Occipital lobe (tissue), 2 donors: ENCODE results near the gene PSMB2. TPM values are rescaled to one million over a fixed set of nuclear protein-coding genes. Genes with fewer than 3 reads are reported as not detected.

Source experiments
- DNase-seq: peaks from one replicate; lab custom pipeline; 2025; lab: John Stamatoyannopoulos, UW
- total RNA-seq: library from RNA; depleted of rRNA; stranded (reverse); fragments of >200 nt; gene quantifications from one replicate; pipeline ENCODE4 v1.2.3, GENCODE V29; 2014

The PSMB2 gene
- total RNA-seq, 1 donor from 2014 or later = 17.8 TPM

DNA sequence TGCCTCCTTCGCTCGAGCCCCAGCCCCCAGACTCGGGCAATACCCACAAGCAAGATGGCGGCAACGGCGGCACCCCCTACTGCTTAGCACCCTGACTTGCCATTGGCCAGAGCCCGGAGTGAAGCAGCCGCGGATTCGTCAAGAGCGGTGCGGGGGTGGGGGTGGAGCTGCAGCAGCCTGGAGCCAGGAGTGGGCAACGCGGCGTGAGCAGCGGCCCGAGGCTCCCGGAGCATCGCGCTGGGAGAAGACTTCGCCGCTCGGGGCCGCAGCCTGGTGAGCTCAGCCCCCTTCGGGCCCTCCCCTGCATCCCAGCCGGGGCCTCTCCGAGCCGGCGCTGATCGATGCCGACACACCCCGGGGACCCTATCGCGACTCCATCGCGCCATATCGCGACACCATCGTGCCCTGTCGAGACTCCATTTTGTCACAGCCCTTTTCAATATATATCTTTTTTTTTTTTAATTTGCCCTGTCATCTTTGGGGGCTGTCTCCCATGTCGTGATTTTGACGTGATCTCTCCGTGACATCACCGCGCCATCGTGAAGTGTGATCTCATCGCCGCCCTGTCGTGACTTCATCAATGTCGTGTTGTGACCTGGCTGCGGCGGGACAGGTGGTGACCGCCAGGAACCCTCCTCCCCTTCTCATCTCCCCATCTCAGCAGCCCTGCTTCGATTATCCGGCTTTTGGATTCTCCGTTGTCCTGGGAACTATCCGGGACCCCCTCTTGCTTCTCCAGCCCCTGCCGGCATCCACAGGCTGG, 83.5 kb downstream of the PSMB2 start, which contains the start of gene NCDN:
NCDN (plus strand) TSS at position 189 of the 763 bp plus-strand sequence; CDS start at position 581, 392 bp downstream.
- DNase-seq = peak; percentile 96

DNA sequence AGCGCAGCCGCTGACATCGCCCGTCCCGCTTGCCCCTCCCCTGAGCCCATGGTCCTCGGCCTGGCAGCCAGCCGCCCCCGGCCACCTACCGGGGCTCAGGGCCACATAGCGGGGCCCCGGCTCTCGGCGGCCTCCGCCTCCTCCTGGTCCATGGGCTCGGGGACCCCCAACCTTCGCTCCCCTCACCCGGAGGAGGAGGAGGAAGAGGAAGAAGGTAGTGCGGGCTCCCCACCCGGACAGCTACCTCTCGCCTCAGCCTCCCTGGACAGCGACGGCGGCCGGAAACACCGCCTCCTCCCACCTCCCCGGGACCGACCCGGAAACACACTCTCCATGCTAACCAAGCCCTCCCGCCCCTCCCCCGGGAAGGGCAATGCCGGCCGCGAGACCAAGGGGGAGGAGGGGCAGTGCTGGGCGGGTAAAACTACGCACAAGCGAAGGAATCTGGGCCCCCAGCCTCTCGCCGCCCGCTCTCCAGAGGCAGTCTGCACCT, 84.2 kb downstream of the PSMB2 start, which contains the start of gene KIAA0319L:
KIAA0319L (minus strand) TSS at position 286 of the 493 bp plus-strand sequence. CDS start 2,912 bp downstream, outside the sequence.
- peak; percentile 93 for DNase-seq

DNA sequence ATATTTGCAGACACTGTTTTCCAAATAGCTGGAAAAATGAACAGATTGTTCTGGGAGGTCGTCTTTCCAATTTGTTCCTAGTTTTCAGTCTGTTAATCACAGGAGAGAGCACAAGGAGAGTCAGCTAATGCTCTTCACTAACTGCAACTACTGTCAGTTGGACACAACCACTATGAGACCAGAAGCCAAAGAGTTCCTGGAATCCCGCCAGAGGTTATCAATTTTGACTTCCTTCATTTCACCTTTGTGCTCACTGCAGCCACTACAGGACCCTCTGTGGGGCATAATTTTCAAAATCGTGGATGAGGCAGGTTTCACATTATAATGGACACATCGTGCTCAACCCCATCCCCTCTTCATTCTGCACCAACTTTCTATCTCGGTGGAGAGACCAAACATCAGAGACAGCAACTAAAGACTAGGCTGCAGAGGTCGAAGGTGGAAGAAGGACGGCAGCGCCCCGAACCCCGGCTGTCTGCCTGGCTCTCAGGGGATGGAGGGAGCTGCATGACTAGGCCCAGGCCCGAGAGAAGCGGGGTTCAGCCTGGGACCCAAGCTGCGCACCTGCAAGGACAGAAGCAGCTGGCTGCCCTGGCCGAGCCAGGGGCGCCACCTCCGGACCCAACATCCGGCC, 84.7 kb downstream of the PSMB2 start:
- DNase-seq = no peak

GRCh38 chr1:35555601-35556477, 85.5 kb downstream of the PSMB2 start:
- no peak for DNase-seq

DNA sequence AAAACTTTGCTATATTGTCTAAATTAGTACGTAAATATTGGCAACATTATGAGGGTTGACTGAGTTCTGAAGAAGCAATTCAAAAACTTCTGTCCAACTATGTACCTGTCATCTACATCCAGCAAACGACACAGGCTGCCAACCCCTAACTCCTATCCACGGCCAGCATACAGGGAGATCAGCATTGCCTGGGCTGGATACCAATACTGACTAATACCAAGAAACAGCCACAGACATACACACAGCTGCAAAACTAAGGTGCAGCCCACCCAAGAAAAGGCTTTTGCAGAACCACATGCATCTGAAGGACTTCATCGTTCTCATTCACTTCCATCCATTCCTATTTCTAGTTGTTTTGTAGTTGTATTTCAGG, 86.1 kb downstream of the PSMB2 start:
- DNase-seq = no peak

DNA sequence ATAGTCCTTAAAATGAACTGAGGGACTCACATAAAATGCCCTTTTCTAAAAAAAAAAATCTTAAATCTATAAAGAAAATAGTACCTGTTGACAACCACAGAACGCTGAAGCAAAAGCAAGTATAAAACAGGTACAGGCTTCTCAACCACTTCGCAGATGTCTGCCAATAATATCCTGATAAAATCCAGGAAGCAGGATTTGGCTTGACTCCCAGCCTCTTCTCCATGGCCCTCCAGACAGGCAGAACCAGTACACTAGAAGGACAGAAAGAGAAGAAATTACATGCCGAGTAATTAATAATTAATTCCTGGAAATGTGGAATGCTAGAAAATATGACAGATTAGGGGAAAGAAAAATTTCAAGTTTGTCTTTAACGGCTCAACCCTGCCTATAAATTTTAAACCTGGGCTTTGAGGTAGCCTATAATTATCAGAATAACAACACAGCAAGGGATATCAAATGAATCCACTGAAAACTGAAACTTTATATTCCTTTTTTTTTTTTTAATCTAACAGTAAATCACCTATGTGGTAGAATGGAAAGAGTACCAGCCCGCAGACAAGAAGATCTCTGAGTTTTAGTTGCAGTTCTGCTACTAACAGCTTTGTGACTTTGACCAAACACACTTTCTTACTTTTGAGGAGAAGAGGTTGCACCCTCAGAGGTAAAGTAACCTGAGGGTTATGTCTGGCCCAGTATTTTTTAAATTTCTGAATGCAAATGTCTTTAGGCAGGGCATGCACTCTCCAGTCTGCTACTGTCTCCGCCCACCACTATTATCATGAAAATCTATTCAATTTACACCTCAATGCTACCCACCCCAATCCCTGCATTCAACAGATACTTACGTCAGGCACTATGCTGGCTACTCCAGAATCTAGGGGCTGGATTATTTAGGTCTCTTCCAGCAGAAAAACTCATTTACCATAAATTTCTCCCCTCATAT, 86.8 kb downstream of the PSMB2 start:
- no peak for DNase-seq

GRCh38 chr1:35553851-35554250, 87.5 kb downstream of the PSMB2 start:
- DNase-seq = no peak

Other genes starting within 250 kb of the PSMB2 start
- gene KIAA0319L, start 84.1 kb downstream of the PSMB2 start, total RNA-seq = 37.4 TPM
- 59.7 TPM for gene NCDN, start 83.7 kb downstream of the PSMB2 start, total RNA-seq
- gene TFAP2E, start 68.2 kb downstream of the PSMB2 start, total RNA-seq = 0.62 TPM
- gene C1orf216, start 77.4 kb upstream of the PSMB2 start, total RNA-seq = 73.0 TPM
- gene CLSPN, start 128.5 kb upstream of the PSMB2 start, total RNA-seq = 10.9 TPM
- 102 TPM for gene AGO4, start 166.5 kb upstream of the PSMB2 start, total RNA-seq
- 17.0 TPM for gene AGO1, start 241.7 kb upstream of the PSMB2 start, total RNA-seq